Keratinocyte (primary cell): Measurements from ENCODE around the gene STYK1. TPM values are rescaled to one million over a fixed set of nuclear protein-coding genes. Genes with fewer than 3 reads are reported as not detected.

Experiments
- DNase-seq: peaks from one replicate; pipeline ENCODE4 v3.0.0-alpha.2; 2011; ENCODE audit warnings: low read depth, missing footprints, low spot score
- FAIRE-seq: peaks from 2 replicates; lab custom pipeline; 2011; peaks lifted over from hg19 to GRCh38; lab: Jason Lieb, UNC
- H2AFZ ChIP-seq: 2 replicates; pipeline ENCODE4 v1.6.0; 2012; ENCODE audit warnings: low read length, control low read depth, inconsistent platforms; ENCODE audit not compliant: control insufficient read depth
- H3K27ac ChIP-seq: 2 replicates; pipeline ENCODE4 v1.5.1; 2011; ENCODE audit warnings: low read length; ENCODE audit not compliant: control insufficient read depth, insufficient read depth
- H3K27me3 ChIP-seq: 3 replicates; pipeline ENCODE4 v1.6.0; 2011; ENCODE audit warnings: low read length; ENCODE audit not compliant: control insufficient read depth, insufficient read depth; ENCODE audit errors: extremely low read depth
- H3K36me3 ChIP-seq, 2 experiments: 2 replicates in 1 of 2; 3 replicates in 1 of 2; pipeline ENCODE4 v1.5.1; 2011; ENCODE audit warnings: low read length in 2 of 2, mild to moderate bottlenecking in 1 of 2; ENCODE audit not compliant: control insufficient read depth in 2 of 2, insufficient read depth in 2 of 2; ENCODE audit errors: extremely low read depth in 1 of 2
- H3K4me1 ChIP-seq: 3 replicates; pipeline ENCODE4 v1.5.1; 2011; ENCODE audit warnings: low read length; ENCODE audit not compliant: control insufficient read depth, insufficient read depth; ENCODE audit errors: extremely low read depth
- H3K4me2 ChIP-seq: 3 replicates; pipeline ENCODE4 v1.6.0; 2011; ENCODE audit warnings: low read depth, low read length; ENCODE audit not compliant: control insufficient read depth, insufficient read depth; ENCODE audit errors: extremely low read depth
- H3K4me3 ChIP-seq, 3 experiments: fragments of 200-600 bp in 1 of 3; sonication (generic) in 1 of 3; 2 replicates in 2 of 3; 3 replicates in 1 of 3; pipeline ENCODE4 v1.5.1; 2011 to 2016; ENCODE audit warnings: low read length in 3 of 3, mild to moderate bottlenecking in 3 of 3, control low read depth in 2 of 3, inconsistent platforms in 1 of 3, low read depth in 1 of 3, mixed read lengths in 1 of 3, mixed run types in 1 of 3, moderate library complexity in 1 of 3; ENCODE audit not compliant: control insufficient read depth in 2 of 3, insufficient read depth in 2 of 3; ENCODE audit errors: extremely low read depth in 1 of 3
- H3K79me2 ChIP-seq: 2 replicates; pipeline ENCODE4 v1.6.0; 2012; ENCODE audit warnings: low read length; ENCODE audit not compliant: control insufficient read depth, insufficient read depth
- H3K9ac ChIP-seq: 3 replicates; pipeline ENCODE4 v1.6.0; 2011; ENCODE audit warnings: low read length; ENCODE audit not compliant: control insufficient read depth, insufficient read depth; ENCODE audit errors: extremely low read depth
- H3K9me1 ChIP-seq: 3 replicates; pipeline ENCODE4 v1.6.0; 2011; ENCODE audit warnings: low read length; ENCODE audit not compliant: control insufficient read depth, insufficient read depth; ENCODE audit errors: extremely low read depth
- H3K9me3 ChIP-seq: 2 replicates; pipeline ENCODE4 v1.5.1; 2012; ENCODE audit warnings: low read depth, low read length; ENCODE audit not compliant: control insufficient read depth
- H4K20me1 ChIP-seq: 3 replicates; pipeline ENCODE4 v1.6.0; 2011; ENCODE audit warnings: low read length; ENCODE audit not compliant: control insufficient read depth, insufficient read depth; ENCODE audit errors: extremely low read depth
- EZH2 ChIP-seq: IDR thresholded peaks from one replicate; pipeline ENCODE4 v1.6.1; 2012; ENCODE audit warnings: inconsistent platforms, mild to moderate bottlenecking, low read length, moderate library complexity
- dilution Hi-C: fragments of 300-500 bp; cut with MboI; formaldehyde crosslinking; loops from one replicate; pipeline ENCODE4 v1.7.0; 2020; ENCODE audit warnings: low sequenced_read_pairs; ENCODE audit not compliant: extremely low pct_ligation_motif_present
- polyA plus RNA-seq, 5 experiments: library from polyadenylated mRNA; depleted of rRNA in 3 of 5; stranded (reverse) in 3 of 5; stranded (forward) in 1 of 5; unstranded in 1 of 5; fragments of >200 nt; gene quantifications; 1 replicate in 1 of 5; 2 replicates in 3 of 5; 3 replicates in 1 of 5; pipeline versions ENCODE4 v1.2.1 to v1.2.3, GENCODE V29; 2011 to 2012; ENCODE audit warnings: missing spikeins in 2 of 5, low read depth in 1 of 5, low replicate concordance in 1 of 5
- TF ChIP-seq, protein P1 (sequence below), 3 experiments: IDR thresholded peaks in 1 of 3; conservative IDR thresholded peaks in 1 of 3; optimal IDR thresholded peaks in 1 of 3; 2 replicates in 2 of 3; 3 replicates in 1 of 3; pipeline versions ENCODE3 to v1.5.1; 2011; ENCODE audit warnings: low read length in 3 of 3, mild to moderate bottlenecking in 3 of 3, moderate library complexity in 2 of 3, control low read depth in 1 of 3, inconsistent platforms in 1 of 3; ENCODE audit not compliant: insufficient read depth in 2 of 3; ENCODE audit errors: extremely low read depth in 1 of 3

The STYK1 gene
- polyA plus RNA-seq, 1 donor (not counting 4 experiments of a cell fraction or from before 2014, with no cell fraction given): 2.8 TPM

DNA sequence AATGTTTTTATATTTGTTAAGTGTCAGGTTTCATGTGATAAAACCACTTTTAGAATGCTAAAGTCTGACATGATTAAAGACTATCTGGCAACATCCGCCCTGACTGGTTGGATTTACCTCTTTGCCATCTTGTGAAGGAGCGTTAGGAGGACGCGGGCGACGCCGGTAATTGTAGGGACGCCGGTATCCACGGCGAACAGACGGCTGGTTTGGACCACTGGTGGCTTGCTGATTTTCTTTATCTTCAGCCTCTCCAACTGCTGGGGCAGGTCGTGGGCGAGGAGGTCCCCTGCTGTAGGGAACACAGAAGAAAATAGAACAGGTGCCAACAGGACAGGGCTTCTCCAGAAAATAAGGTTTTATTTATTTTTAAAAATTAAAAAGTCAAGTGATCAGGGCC is 28.0 kb upstream of the STYK1 start:
- no peaks in the 10 kb centered on the region for H3K4me1 ChIP-seq
- H3K9me3 ChIP-seq: no peaks in the 10 kb centered on the region
- TF ChIP-seq, protein P1, sequence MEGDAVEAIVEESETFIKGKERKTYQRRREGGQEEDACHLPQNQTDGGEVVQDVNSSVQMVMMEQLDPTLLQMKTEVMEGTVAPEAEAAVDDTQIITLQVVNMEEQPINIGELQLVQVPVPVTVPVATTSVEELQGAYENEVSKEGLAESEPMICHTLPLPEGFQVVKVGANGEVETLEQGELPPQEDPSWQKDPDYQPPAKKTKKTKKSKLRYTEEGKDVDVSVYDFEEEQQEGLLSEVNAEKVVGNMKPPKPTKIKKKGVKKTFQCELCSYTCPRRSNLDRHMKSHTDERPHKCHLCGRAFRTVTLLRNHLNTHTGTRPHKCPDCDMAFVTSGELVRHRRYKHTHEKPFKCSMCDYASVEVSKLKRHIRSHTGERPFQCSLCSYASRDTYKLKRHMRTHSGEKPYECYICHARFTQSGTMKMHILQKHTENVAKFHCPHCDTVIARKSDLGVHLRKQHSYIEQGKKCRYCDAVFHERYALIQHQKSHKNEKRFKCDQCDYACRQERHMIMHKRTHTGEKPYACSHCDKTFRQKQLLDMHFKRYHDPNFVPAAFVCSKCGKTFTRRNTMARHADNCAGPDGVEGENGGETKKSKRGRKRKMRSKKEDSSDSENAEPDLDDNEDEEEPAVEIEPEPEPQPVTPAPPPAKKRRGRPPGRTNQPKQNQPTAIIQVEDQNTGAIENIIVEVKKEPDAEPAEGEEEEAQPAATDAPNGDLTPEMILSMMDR (optimal IDR thresholded peaks at IDR 0.05 in 1 of 3, IDR thresholded peaks at IDR 0.05 in 1 of 3, conservative IDR thresholded peaks at IDR 0.05 in 1 of 3; ENCODE audit: extremely low read depth in 1 of 3, insufficient read depth in 2 of 3, low read length in 3 of 3): no peak
- no peak for TF ChIP-seq EZH2
- no peak overlapping the region for H3K9ac ChIP-seq
- no peaks in the 10 kb centered on the region for H3K27me3 ChIP-seq
- H3K9me1 ChIP-seq: no peaks in the 10 kb centered on the region
- H3K4me2 ChIP-seq: no peak overlapping the region
- H3K79me2 ChIP-seq: peaks cover 16% of the 10 kb centered on the region
- H4K20me1 ChIP-seq: peaks cover 2% of the 10 kb centered on the region
- FAIRE-seq (no peak), DNase-seq (no peak)
- no peak overlapping the region for H3K27ac ChIP-seq
- H3K4me3 ChIP-seq: no peak overlapping the region
- dilution Hi-C loops: no loop called here
- no peak overlapping the region for H2AFZ ChIP-seq
- peaks cover 25% of the 10 kb centered on the region in 2 experiments for H3K36me3 ChIP-seq

DNA sequence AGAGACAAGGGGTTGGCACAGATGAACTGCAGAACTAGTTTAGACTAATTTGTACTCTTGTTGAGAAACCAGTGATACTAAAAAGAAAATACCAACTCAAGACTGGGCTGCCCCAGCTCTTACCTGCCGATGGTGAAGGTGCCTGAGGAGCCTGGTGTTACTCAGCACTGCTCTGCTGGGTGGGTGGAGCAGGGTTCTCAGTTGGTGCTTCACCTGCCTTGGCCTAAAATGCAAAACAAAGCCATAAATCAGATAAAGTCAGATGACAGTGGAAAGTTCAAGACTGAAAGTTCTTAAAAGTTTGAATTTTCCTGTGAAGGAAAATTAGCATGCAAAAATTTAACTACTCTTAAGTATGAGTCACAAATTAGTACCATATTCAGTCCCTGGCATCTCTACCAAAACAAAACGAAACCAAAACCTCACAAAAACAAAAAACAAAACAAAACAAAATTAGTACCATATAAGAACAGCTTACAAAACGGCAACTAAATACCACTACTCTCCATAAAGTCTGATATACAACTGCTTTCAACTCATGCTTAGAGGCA is 27.4 kb upstream of the STYK1 start:
- no peak overlapping the region for H3K4me3 ChIP-seq
- no peak overlapping the region for H3K4me2 ChIP-seq
- H3K9me1 ChIP-seq: no peaks in the 10 kb centered on the region
- peaks cover 14% of the 10 kb centered on the region for H3K79me2 ChIP-seq
- H3K9me3 ChIP-seq: no peaks in the 10 kb centered on the region
- dilution Hi-C loops: no loop called here
- peaks cover 2% of the 10 kb centered on the region for H4K20me1 ChIP-seq
- no peak overlapping the region for H3K27ac ChIP-seq
- H3K27me3 ChIP-seq: no peaks in the 10 kb centered on the region
- FAIRE-seq: no peak
- no peak overlapping the region for H3K9ac ChIP-seq
- H3K36me3 ChIP-seq: peaks cover 23 to 26% of the 10 kb centered on the region in 2 experiments
- DNase-seq: no peak
- H3K4me1 ChIP-seq: no peaks in the 10 kb centered on the region
- TF ChIP-seq, protein P1 (optimal IDR thresholded peaks at IDR 0.05 in 1 of 3, IDR thresholded peaks at IDR 0.05 in 1 of 3, conservative IDR thresholded peaks at IDR 0.05 in 1 of 3; ENCODE audit: extremely low read depth in 1 of 3, insufficient read depth in 2 of 3, low read length in 3 of 3): no peak
- no peak for TF ChIP-seq EZH2
- no peak overlapping the region for H2AFZ ChIP-seq
